Measurements from ENCODE around the gene LDLRAD3. TPM values are rescaled to one million over a fixed set of nuclear protein-coding genes. Genes with fewer than 3 reads are reported as not detected.

LDLRAD3 gene
- total and polyA plus RNA-seq, 12 donors, result 5.4 to 16.7 (median 10.2) TPM

DNA sequence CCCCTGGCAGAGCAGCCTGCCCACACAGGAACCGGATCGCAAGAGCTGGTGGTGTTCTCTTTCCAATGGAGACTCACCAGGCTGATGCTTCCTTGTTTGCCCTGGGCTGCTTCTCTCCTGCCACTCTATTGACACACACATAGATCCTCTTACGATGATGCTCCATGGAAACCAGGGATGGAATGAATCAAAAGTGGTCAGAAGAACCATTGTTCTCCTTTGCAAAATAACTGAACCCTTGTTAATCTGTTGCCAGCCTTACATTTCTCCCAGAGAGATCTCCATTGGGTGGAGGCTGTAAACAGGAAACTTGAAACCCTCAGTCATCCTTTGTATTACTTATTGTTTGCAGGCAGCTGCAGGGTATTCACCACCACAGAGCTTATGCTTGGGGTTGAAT is 24.6 kb upstream of the LDLRAD3 start:
- WGBS, 4 donors, result 81 to 90% (median 87%) methylated on average over 3 of the region's 3 CpGs
- Histone ChIP-seq H3K9me3 (replicated peaks in 1 of 3) (no peaks in the 10 kb centered on the region), H3K4me3 (no peak overlapping the region), H3K27ac (no peak overlapping the region), H3K27me3 (no peaks in the 10 kb centered on the region), H3K36me3 (replicated peaks in 1 of 2) (no peaks in the 10 kb centered on the region), H3K4me1 (replicated peaks in 1 of 2) (no peaks in the 10 kb centered on the region)
- intact Hi-C loops (cut with DNase I), result no loop called here
- no peak for DNase-seq
- TF ChIP-seq, protein P1, sequence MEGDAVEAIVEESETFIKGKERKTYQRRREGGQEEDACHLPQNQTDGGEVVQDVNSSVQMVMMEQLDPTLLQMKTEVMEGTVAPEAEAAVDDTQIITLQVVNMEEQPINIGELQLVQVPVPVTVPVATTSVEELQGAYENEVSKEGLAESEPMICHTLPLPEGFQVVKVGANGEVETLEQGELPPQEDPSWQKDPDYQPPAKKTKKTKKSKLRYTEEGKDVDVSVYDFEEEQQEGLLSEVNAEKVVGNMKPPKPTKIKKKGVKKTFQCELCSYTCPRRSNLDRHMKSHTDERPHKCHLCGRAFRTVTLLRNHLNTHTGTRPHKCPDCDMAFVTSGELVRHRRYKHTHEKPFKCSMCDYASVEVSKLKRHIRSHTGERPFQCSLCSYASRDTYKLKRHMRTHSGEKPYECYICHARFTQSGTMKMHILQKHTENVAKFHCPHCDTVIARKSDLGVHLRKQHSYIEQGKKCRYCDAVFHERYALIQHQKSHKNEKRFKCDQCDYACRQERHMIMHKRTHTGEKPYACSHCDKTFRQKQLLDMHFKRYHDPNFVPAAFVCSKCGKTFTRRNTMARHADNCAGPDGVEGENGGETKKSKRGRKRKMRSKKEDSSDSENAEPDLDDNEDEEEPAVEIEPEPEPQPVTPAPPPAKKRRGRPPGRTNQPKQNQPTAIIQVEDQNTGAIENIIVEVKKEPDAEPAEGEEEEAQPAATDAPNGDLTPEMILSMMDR (IDR thresholded peaks at IDR 0.05), result no peak
- no peak for TF ChIP-seq POLR2A (IDR thresholded peaks at IDR 0.05)

DNA sequence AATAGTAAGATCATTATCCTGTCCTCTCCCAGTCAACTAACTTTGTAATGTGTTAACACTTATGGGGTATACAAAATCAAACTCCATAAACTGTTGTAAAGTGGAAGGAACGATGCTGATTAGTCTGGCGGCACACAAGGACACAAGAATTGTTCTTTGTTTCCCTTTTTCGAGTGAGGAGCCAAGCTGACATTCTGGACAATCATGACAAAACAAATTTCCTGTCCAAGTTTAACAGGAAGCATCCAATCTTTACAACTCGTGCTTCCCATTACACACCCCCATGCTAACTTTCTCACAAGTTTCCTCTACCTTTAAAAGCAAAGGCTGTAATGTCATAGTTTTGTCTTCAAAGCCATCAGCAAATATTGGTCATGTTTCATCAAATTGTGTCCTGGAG is 20.4 kb upstream of the LDLRAD3 start:
- WGBS, 4 donors, result 37 to 56% (median 45%) methylated on average over 4 of the region's 4 CpGs
- no peak for DNase-seq
- Histone ChIP-seq H3K36me3 (replicated peaks in 1 of 2) (no peaks in the 10 kb centered on the region), H3K27me3 (no peaks in the 10 kb centered on the region), H3K27ac (no peak overlapping the region), H3K4me1 (replicated peaks in 1 of 2) (no peaks in the 10 kb centered on the region), H3K9me3 (replicated peaks in 1 of 3) (no peaks in the 10 kb centered on the region), H3K4me3 (no peak overlapping the region)
- intact Hi-C loops (cut with DNase I), result no loop called here
- no peak for TF ChIP-seq POLR2A (IDR thresholded peaks at IDR 0.05)
- TF ChIP-seq, protein P1 (IDR thresholded peaks at IDR 0.05), result no peak

DNA sequence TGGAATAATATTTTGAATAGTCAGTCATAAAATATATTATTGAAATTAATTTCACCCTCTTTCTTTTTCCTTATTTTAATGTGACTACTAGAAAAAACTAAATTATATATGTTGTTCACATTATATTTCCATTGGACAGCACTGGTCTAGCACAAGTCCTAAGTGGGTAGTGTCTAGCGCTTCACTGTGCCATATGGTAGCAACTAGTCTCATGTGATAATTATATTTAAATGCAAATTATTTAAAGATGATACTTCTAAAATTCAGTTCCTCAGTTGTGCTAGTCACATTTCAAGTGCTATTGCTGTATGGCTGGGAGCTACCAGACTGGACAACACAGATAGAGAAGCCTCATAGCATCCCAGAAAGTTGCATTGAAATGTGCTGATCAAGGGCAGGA is 19.1 kb upstream of the LDLRAD3 start:
- 89 to 100% (median 93%) methylated on average over 1 of the region's 1 CpG for WGBS, 4 donors
- H3K27ac ChIP-seq, result no peak overlapping the region

DNA sequence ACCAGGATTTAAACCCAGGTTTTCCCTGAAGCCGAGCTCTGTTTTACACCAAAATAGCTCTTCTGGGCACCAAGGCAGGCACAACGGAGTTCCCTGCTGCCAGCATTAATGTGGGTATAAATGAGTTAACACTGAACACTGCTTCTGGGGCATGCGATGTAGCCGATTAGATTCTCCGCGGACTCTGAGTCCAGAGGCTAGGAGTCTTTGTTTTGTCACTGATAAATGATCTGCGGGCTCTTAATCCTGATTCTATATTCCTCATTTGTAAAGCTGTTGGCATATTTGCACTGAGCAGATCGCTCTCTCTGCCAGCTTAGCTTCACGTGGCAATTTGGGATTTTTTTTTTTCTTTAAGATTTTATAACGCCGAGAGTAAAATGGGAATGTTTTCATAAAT is 16.8 kb upstream of the LDLRAD3 start:
- no peak for DNase-seq
- Histone ChIP-seq H3K27me3 (no peaks in the 10 kb centered on the region), H3K27ac (no peak overlapping the region), H3K4me3 (no peak overlapping the region), H3K9me3 (replicated peaks in 1 of 3) (no peaks in the 10 kb centered on the region), H3K36me3 (replicated peaks in 1 of 2) (no peaks in the 10 kb centered on the region), H3K4me1 (replicated peaks in 1 of 2) (no peaks in the 10 kb centered on the region)
- WGBS, 4 donors, result 58 to 70% (median 61%) methylated on average over 8 to 11 of the region's 11 CpGs
- TF ChIP-seq POLR2A (IDR thresholded peaks at IDR 0.05), result no peak
- TF ChIP-seq, protein P1 (IDR thresholded peaks at IDR 0.05), result no peak
- intact Hi-C loops (cut with DNase I), result no loop called here

More for the DNA sequence above, 19.1 kb upstream of the LDLRAD3 start:
- no peak for TF ChIP-seq POLR2A (IDR thresholded peaks at IDR 0.05)
- TF ChIP-seq, protein P1 (IDR thresholded peaks at IDR 0.05), result no peak
- no peaks in the 10 kb centered on the region for H3K4me1 ChIP-seq (replicated peaks in 1 of 2)
- no peak for DNase-seq
- H3K9me3 ChIP-seq (replicated peaks in 1 of 3), result no peaks in the 10 kb centered on the region
- H3K27me3 ChIP-seq, result no peaks in the 10 kb centered on the region
- intact Hi-C loops (cut with DNase I), result no loop called here
- no peaks in the 10 kb centered on the region for H3K36me3 ChIP-seq (replicated peaks in 1 of 2)
- H3K4me3 ChIP-seq, result no peak overlapping the region

Data from adrenal gland (tissue), 12 donors.